VCaP (cell line): ENCODE data around the gene GAD1.

ENCODE experiments used
- H3K27ac ChIP-seq: fragments of 450-650 bp; 2 replicates; pipeline ENCODE4 v1.5.1; 2017
- CTCF ChIP-seq: fragments of 450-650 bp; conservative IDR thresholded peaks from 2 replicates; pipeline ENCODE4 v1.5.1; 2017; ENCODE audit warnings: mild to moderate bottlenecking, moderate library complexity

The GAD1 gene

GRCh38 chr2:170873035-170873692 lies 56.5 kb downstream of the GAD1 start:
- H3K27ac ChIP-seq, result peak overlapping the region; percentile 34; the same call in 1 of the 2 replicates
- peak; percentile 95 for TF ChIP-seq CTCF

GRCh38 chr2:170878066-170878465 lies 61.4 kb downstream of the GAD1 start:
- no peak overlapping the region for H3K27ac ChIP-seq
- no peak for TF ChIP-seq CTCF

GRCh38 chr2:170878505-170878904 lies 61.8 kb downstream of the GAD1 start:
- no peak for TF ChIP-seq CTCF
- H3K27ac ChIP-seq, result no peak overlapping the region

- H3K27ac ChIP-seq, result no peak overlapping the region
- no peak for TF ChIP-seq CTCF
Observed at GRCh38 chr2:170881840-170882239, 65.2 kb downstream of the GAD1 start.

GRCh38 chr2:170882758-170883157 lies 66.1 kb downstream of the GAD1 start:
- no peak overlapping the region for H3K27ac ChIP-seq
- no peak for TF ChIP-seq CTCF

- no peak for TF ChIP-seq CTCF
- no peak overlapping the region for H3K27ac ChIP-seq
Observed at GRCh38 chr2:170883683-170884082, 67.0 kb downstream of the GAD1 start.

- no peak for TF ChIP-seq CTCF
- no peak overlapping the region for H3K27ac ChIP-seq
Observed at GRCh38 chr2:170885130-170885791, 68.6 kb downstream of the GAD1 start.
